ENCODE measurements around the gene GPATCH8.
"Not testable (repeated sequence)": the region's sequence is repeated elsewhere in the genome, so short reads cannot be mapped to it uniquely, and the experiment has no call there.

The GPATCH8 gene

DNA sequence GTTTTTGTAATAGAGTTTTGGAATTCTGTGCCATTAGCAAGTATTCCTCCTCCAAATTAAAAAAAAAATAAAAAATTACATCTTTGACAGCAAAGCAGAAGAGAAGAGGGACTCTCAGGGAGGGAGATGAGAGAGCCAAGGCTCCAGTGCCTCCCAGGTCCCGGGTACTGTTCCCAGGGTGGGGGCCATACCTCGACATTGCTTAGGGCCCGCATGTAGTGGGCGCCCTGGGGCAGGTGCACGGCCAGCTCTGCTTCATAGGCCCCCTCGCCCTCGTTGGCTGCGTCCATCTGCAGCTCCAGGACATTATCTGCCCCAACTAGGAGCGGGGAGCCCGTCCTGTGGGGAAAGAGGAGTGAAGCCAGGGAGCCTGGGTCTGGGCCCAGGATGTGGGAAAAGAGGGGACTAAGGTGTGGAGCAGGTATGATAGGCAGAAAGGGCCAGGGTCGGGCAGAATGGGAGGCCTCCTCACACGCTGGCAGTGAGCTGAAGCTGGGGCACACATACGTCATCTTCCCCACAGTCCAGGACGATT, 125.0 kb downstream of the GPATCH8 start:
- in situ Hi-C loops (cut with MboI; ENCODE audit: low sequenced_read_pairs) = no loop called here

DNA sequence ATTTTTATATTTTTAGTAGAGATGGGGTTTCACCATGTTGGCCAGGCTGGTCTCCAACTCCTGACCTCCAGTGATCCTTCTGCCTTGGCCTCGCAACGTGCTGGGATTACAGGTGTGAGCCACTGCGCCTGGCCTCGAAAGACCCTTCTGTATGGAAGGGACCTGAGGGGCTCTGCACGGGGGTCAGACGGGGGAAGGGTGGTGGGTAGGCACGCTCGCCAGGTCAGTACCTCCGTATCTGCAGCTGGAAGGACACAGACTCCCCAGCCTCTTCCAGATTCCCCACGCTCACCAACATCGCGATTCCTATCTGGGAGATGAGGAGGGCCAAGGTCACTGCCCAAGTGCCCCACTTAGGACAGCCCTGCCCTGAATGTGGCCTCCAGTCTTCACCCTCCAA, 126.4 kb downstream of the GPATCH8 start:
- in situ Hi-C loops (cut with MboI; ENCODE audit: low sequenced_read_pairs) = no loop called here

DNA sequence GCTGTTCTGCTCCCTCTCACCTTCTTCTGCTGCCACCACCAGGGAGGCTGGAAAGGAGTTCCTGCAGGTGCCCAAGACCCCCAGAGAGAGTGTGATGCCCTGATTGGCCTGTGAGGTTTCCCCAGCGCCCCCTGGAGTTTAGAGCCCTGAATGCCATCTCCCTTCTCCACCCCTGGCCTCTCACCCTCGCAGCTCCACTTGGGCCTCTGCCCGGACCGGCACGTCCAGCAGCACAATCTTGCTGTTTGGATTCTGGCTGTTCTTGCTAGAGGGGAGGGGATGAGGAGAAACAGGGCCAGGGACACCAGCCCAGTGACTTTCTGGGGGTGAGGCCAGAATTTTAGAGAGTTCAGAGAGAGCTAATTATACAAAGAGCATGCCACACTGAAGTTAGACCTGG, 127.1 kb downstream of the GPATCH8 start:
- in situ Hi-C loops (cut with MboI; ENCODE audit: low sequenced_read_pairs) = no loop called here

DNA sequence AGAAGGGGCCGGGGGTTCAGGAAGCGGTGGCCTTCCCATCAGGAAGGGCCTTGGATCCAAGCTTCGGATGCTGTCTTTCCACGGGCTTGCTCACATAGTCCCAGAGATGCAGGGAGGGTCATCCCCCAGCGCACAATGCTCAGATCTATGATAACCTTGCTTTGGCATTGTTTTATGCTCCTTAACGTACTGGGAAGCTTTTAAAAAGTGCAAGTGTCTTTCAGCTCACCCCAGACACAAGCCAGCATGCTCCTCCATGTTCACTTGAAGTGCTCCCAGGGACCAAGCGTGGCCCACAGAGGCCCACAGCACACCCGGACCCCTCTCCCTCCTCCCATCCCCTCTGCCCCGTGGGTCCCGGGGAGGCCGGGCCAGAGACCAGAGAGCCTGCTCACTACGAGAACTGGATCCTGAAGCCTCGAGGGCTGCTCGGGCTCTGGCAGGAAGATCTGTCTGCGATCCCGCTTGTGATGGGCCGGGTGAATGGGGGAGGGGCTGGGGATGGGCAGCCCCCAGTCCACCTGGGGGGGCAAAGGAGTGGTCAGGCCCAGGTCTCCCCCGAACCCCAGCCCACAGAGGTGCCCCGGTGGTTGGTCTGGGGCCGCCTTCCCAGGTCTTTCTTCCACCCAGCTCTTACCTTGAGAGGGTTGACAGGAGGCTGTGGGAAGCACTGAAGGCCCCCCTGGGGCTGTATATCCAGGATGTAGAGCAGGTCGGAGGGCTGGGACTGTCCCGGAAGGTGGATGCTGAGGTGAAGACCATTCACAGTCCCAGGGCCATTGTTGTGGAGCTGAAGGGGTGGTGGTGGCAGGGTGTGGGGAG, 127.8 kb downstream of the GPATCH8 start:
- in situ Hi-C loops (cut with MboI; ENCODE audit: low sequenced_read_pairs) = no loop called here

DNA sequence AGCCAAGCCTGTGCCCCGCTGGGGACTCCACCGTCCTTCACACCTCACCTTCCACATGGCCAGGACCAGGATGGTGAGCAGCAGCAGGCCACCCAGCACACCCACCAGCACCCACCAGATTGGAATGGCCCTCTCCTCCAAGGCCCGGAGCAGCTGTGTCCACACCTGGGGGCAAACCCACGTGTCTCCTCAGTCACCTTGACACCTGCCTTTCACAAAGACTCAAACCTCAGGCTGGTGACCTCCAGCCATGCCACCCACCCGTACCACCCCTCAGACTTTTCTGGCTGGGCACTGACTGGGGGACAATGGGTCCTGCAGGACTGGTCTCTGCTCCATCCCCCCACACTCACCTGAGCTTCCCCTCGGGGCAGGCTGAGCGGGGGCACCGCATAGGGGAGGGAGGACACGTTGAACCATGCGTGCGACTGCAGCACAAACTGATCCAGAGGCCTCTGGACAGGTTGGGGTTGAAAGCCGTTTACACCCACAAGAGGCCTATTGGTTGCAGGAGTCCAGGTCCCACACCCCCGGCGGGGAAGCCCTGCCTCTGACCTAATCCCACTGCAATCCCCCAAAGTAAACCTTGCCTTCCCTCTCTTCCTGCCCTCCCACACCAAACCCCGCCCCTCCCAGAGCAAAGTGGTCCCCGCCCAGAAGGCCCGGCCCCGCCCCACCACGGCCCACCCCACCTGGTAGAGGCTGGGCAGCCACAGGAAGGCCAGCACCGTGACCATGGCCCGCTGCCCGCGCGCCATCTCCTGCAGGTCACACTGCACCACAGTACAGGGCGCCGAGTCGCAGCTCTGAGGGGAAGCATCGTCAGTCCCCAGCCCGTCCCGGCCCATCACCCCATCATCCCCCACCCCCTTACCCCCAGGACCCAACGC, 128.7 kb downstream of the GPATCH8 start:
- in situ Hi-C loops (cut with MboI; ENCODE audit: low sequenced_read_pairs) = no loop called here

DNA sequence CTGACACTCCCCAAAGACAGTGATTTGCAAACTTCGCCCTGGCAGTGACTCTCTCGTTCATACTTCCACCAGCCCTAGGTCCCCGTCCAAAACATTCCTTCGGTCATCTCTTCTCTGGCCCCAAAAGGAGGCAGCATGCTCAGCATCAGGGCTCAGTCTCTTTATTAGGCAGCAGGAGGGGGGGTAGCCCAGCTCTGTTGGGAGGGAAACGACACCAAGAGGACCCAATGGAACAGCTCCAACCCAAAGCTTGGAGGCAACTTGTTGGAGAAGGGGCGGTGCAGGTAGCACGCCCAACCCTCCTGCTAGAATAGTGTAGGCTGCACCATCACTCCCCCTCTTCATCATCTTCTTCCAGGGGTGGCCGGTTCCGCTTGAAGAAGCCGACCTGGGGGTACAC, 131.2 kb downstream of the GPATCH8 start:
- in situ Hi-C loops (cut with MboI; ENCODE audit: low sequenced_read_pairs) = no loop called here

DNA sequence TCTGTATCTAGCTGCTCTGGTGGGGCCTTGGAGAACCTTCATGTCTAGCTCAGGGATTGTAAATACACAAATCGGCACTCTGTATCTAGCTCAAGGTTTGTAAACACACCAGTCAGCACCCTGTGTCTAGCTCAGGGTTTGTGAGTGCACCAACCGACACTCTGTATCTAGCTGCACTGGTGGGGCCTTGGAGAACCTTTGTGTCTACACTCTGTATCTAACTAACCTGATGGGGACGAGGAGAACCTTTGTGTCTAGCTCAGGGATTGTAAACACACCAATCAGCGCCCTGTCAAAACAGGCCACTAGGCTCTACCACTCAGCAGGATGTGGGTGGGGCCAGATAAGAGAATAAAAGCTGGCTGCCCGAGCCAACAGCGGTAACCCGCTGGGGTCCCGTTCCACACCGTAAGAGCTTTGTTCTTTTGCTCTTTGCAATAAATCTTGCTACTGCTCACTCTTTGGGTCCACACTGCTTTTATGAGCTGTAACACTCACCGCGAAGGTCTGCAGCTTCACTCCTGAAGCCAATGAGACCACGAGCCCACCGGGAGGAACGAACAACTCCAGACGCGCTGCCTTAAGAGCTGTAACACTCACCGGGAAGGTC, 133.7 kb downstream of the GPATCH8 start:
- in situ Hi-C loops (cut with MboI; ENCODE audit: low sequenced_read_pairs) = not testable (repeated sequence)

DNA sequence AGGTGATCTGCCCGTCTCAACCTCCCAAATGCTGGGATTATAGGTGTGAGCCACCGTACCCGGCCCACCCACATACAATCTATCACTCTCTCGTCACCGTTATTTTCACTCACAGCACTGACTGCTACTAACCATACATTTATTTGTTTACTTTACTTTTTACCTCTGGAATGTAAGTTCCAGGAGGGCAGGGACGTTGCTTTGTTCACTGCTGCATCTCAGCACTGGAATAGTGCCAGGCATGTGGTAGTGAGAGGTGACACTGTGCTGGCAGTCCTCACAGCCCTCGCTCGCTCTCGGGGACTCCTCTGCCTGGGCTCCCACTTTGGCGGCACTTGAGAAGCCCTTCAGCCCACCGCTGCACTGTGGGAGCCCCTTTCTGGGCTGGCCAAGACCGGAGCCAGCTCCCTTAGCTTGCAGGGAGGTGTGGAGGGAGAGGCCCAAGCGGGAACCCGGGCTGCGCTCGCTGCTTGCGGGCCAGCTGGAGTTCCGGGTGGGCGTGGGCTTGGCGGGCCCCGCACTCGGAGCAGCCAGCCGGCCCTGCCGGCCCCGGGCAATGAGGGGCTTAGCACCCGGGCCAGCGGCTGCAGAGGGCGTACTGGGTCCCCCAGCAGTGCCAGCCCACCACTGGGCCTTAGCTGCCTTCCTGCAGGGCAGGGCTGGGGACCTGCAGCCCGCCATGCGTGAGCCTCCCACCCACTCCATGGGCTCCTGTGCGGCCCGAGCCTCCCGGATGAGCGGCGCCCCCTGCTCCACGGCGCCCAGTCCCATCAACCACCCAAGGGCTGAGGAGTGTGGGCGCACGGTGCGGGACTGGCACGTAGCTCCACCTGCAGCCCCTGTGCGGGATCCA, 134.6 kb downstream of the GPATCH8 start:
- in situ Hi-C loops (cut with MboI; ENCODE audit: low sequenced_read_pairs) = not testable (repeated sequence)

DNA sequence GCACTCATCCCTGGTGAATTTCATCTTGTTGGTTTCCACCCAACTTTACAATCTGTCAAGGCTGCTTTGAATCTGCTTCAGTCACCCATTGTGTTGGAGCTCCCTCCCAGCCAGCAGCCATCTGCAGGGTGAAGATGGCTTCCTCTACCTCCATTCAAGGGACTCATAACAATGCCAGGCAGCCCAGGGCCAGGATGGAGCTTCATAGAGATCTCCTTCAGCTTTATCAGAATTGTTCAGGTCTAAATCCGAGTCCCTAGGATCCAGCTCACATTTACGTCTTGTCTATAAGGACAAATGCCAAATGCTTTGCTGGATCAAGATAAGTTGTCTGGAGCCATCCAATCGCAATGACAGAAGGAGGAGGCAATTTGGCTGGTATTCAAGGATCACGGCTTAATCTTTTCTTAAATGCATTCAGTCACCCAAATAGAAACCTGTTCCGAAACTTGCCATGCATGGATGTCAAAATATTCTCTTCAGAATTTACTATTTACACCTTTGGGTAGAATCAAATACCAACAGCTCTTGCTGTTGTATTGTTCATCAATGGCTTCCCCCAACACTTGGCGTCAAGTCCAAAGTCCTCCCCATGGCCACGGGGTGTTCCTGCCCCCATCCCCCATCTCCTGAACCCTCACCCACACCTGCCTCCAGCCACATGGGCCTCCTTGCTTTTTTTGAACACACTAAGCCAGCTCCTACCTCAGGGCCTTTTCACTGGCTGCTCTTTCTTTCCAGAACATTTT, 135.8 kb downstream of the GPATCH8 start:
- in situ Hi-C loops (cut with MboI; ENCODE audit: low sequenced_read_pairs) = no loop called here

DNA sequence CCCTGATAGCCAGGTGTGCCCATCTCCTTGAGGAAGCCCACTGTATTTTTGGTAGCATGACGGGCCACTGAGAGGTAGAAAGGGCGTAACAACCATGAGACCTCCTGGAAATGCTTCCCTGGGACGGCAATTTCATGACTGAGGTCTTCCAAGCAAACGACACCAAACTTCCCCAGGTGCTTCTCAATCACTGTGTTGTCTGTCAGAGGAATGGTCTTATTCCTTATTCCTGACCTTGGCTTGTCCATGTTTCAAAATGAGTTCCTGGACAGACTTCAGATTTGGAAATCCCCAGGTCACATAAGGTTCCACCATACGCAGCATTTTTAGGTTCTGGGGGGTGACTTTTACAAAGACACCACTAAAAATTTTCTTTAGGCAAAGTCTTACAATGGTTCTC, 138.2 kb downstream of the GPATCH8 start:
- in situ Hi-C loops (cut with MboI; ENCODE audit: low sequenced_read_pairs) = not testable (repeated sequence)

DNA sequence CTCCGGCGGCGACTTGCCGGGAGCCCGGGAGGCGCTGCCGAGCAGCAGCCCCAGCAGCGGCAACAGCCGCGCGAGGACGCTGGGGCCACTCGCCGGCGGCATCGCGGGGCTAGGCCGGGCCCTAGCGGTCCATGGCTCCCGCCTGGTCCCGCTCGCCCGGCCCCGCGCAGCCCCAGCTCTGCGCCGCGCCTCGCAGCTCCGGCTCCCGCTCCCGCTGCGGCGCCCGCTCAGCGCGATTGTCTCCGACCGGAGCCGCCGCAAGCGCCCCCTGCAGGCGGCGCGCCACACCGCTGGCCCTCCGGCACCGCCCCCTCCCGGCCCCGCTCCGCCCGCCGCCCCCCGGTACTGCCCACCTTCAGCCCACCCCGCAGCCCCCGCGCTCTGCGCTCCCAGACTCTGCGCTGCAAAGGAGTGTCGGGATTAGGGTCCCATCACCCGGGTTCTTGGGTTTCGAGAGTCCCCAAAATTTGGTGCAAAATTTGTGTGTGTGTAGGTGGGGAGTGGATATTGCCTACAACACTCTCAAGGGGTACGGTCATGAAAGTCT, 139.5 kb downstream of the GPATCH8 start, which contains the start of gene FAM171A2:
TSS of gene FAM171A2 (minus strand) at position 241 of the 547 bp plus-strand sequence. CDS start at position 102, 139 bp downstream.
- in situ Hi-C loops (cut with MboI; ENCODE audit: low sequenced_read_pairs) = no loop called here

DNA sequence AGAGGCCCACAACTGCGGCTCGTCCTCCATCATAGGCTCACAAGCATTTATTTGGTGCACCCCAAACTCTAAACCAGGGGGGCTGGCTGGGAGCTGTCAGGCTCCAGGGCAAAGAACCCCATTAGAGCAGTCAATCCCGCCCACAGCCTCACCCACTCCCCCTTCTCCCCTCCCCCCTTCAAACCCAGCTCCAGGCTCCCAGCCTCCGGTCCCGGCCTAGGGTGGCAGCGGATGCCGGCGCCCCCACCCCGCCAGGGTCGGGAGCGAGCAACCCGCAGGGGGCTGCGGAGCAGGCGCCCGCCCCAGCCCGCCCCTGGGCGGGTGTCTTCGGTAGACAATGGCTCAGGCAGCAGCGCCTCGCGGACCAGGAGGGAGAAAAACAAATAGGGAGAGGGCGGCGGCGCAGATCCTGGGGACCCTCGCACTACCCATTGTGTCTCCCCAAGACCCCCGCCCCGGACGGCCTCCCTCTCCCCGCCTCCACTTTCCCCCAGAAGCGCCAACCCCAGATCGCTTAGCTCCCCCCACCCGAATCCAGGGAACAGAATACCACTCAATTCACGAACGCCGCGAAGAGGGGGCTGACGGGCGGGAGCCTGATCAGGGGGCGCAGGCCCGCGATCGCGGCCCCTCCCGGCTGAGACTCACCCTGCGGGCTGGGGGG, 140.1 kb downstream of the GPATCH8 start:
- in situ Hi-C loops (cut with MboI; ENCODE audit: low sequenced_read_pairs) = no loop called here

DNA sequence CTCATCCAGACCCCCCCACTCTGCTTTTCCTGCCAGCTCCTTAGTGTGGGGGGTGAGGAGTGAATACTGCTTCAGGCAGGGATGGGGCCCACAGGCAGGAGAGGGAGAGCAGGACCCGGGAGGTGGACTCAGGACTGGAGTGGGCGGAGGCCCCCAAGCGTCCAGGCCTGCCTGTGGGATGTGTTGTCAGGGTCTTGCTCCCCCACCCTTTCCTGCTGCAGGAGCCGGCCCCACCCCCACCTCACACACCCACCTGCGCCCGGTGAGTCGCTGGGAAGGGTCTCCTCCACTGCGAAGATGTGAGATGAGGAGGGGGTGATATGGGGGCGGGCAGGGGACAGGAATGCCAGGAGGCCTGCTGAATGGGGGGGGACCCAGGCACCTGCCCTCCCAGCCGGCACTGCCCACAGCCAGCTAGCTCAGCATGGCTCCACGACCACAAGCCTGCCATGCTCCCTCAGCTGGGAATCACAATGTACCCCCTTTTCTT, 140.7 kb downstream of the GPATCH8 start:
- in situ Hi-C loops (cut with MboI; ENCODE audit: low sequenced_read_pairs) = no loop called here

DNA sequence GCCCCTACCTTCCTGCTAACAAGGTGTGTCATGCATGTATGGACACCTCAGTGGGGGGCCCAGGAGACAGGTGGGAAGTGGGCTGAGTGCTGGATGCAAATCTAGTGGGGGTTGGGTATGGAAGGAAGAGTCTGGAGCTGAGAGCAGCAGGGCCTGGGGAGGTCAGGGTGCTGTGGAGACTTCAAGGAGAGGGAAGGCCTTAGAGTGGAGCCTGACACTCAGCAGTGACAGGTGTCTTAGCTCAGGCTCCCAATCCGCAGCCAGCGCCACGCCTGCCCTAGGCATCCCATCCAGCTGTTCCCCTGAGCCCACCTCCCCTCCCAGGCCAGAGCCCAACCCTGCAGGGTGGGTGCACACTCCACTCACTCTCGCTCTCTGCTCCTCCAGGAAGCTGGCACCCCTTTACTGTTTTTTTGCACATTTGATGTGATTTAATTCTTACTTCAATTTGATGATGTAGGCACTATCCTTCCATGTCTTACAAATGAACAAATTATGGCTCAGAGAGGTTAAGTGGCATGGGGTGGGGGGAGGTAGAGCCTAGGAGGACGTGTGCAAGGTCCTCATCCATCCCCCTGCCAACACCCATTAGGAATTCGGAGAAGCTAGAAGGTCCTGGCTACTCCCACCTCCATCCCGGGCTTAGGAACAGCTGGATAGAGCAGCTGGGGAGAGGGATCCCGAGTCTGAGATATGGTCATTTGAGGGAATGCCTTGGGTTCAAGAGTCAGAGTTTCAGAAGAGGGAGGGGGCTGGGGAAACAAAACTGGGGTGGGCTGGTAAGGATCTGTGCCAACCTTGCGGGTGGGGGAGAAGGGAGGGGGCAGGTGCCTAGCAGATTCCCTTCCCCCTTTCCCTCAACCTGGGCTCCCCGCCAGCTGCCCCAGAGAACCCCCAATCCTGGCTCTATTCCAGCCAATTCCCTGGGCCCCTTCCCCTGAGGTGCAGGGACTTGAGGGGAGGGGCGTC, 141.6 kb downstream of the GPATCH8 start:
- in situ Hi-C loops (cut with MboI; ENCODE audit: low sequenced_read_pairs) = no loop called here

DNA sequence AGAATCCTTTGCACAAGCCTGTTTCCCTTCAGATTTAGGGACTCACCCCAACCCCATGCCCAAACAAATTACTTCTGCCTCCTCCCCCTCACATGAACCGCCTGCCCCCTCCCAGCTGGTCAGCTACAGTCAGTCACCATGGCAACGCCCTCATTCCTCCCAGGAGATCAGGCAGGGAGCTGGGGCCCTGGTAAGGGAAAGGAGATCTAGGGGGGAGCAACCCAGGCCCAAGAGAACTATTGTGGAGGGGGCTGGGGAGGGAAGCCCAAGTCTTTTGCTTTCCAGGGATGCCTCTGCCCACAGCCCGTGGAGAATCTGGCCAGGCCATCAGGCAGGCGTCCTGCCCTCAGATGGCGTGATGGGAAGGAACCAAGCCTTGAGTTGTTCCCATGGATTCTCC, 142.4 kb downstream of the GPATCH8 start:
- in situ Hi-C loops (cut with MboI; ENCODE audit: low sequenced_read_pairs) = no loop called here

DNA sequence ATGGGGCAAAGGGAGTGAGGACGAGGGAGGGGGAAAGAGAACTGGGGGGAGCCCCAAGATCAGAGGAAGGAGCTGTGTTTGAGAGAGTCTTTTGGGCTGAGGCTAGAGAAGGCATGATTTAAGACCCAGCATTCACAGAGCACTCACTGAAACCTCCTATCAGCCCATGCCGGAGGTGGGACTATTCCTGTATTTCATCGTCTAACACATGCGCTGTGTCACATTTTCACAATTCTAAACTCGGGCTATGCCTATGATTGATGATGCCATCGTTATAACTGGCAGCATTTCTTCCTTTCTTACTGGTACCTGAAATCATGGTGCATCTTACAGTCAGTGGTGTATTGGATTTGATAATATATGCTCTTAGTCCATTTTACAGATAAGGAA, 143.1 kb downstream of the GPATCH8 start:
- in situ Hi-C loops (cut with MboI; ENCODE audit: low sequenced_read_pairs) = no loop called here

DNA sequence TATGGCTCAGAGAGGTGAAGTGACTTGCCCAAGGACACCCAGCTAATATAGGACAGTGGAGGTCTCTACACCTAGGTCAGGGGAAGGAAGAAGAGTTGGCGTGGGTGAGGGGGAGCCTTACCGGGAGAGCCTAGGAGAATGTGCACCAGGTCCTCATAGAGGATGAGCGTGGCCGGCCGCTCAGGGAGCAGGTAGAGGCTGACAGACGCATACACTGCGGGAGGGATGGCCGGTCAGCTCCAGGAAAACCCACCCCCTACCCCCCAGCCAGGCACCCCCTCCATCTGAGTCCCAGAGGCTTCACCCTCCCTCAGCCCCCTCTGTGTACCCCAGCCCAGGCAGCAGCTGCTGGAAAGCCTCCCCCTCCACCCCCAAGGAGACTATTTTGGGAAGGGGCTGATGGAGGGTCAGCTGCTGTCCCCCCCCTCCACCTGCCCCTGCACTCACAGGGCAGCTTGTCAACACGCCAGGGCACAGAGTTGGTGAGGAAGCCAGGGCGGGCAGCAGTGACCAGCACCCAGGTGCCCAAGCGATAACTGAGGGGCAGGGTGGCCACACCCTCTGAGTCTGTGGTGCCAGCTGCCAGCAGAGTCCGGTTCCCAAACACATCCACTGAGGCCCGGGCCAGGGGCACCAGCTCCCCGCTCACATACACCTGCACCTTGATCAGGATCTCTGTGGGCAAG, 143.6 kb downstream of the GPATCH8 start:
- in situ Hi-C loops (cut with MboI; ENCODE audit: low sequenced_read_pairs) = no loop called here

Data from HL-60/S4 (cell line).